Heart left ventricle (tissue), 13 donors: ENCODE data around the gene ASMTL.

Experiments used
- CTCF ChIP-seq, 12 donors: fragments of 200-600 bp; sonication (generic) in 4 of 12; IDR thresholded peaks; one replicate each; pipeline versions ENCODE4 v1.5.0 to v1.8.0; 2018 to 2022; ENCODE audit warnings: antibody characterized with exemption in 12 of 12, mild to moderate bottlenecking in 5 of 12
- POLR2A ChIP-seq, 2 donors: fragments of 450-650 bp; IDR thresholded peaks; one replicate each; pipeline ENCODE4 v1.6.1; 2017; ENCODE audit warnings: antibody characterized with exemption in 2 of 2, mild to moderate bottlenecking in 2 of 2, moderate library complexity in 2 of 2
- donor health status: ischemic (EF 13 %, LVEDD 7.1; RV severe dilation, severe dysfunction).
- donor health status: DM: no; HTN: yes; CAD: no.
- donor health status: DM: no; HTN: no; CAD: no.
- donor health status: ischemic (EF 25% LVEDD 6.9; RV normal size, moderate dysfunction).
- donor health status: ischemic (EF 25% LVEDD 5.7; RV mildly dilated, moderate dysfunction).
- donor health status: ischemic (EF 35%, LVEDD 5.7; RV mildly dilated, moderate dysfunction).
- donor health status: nonischemic (EF 11% LVEDD 7.7; RV severe dilation, severe dysfunction).
- donor health status: DM: yes; HTN: yes; CAD: no.
- donor health status: PGD.
- donor health status: ischemic (EF 29% LVEDD 5.4; RV normal size, mild dysfunction).
- donor health status: nonischemic (EF 23%, LVEDD 6.1; RV moderate dilation, normal function).

- TF ChIP-seq POLR2A (IDR thresholded peaks at IDR 0.05) (no peak), CTCF (IDR thresholded peaks at IDR 0.05) (no peak)
Measured at GRCh38 chrX:1358793-1359476, 93.8 kb downstream of the ASMTL start.
